AG04449 (cell line): ENCODE results near the gene DRAM1.

Experiments
- CTCF ChIA-PET: fragments of 350-600 bp; formaldehyde crosslinking; extraction: SDS; loops from one replicate; lab custom pipeline; 2021; ENCODE audit warnings: antibody characterized with exemption; lab: Yijun Ruan, JAX
- POLR2A ChIA-PET: fragments of 400-600, 350-600 bp; formaldehyde crosslinking; extraction: SDS; loops from one replicate; lab custom pipeline; 2020; ENCODE audit warnings: antibody characterized with exemption, inconsistent platforms; lab: Yijun Ruan, JAX
- DNase-seq: peaks from one replicate; pipeline ENCODE4 v3.0.0-alpha.2; 2010; ENCODE audit warnings: low read depth, low spot score
- H3K4me3 ChIP-seq: 2 replicates; pipeline ENCODE4 v1.5.1; 2011; ENCODE audit warnings: low read depth, mild to moderate bottlenecking, control low read depth, low read length
- TF ChIP-seq, protein P1 (sequence below): IDR thresholded peaks from one replicate; pipeline ENCODE4 v1.5.1; 2011; ENCODE audit warnings: mild to moderate bottlenecking, moderate library complexity, low read length, control low read depth, inconsistent platforms; ENCODE audit not compliant: insufficient read depth; ENCODE audit errors: missing control alignments

Gene DRAM1

GRCh38 chr12:101945369-101946232, 68.2 kb downstream of the DRAM1 start:
- TF ChIP-seq, protein P1, sequence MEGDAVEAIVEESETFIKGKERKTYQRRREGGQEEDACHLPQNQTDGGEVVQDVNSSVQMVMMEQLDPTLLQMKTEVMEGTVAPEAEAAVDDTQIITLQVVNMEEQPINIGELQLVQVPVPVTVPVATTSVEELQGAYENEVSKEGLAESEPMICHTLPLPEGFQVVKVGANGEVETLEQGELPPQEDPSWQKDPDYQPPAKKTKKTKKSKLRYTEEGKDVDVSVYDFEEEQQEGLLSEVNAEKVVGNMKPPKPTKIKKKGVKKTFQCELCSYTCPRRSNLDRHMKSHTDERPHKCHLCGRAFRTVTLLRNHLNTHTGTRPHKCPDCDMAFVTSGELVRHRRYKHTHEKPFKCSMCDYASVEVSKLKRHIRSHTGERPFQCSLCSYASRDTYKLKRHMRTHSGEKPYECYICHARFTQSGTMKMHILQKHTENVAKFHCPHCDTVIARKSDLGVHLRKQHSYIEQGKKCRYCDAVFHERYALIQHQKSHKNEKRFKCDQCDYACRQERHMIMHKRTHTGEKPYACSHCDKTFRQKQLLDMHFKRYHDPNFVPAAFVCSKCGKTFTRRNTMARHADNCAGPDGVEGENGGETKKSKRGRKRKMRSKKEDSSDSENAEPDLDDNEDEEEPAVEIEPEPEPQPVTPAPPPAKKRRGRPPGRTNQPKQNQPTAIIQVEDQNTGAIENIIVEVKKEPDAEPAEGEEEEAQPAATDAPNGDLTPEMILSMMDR = no peak
- POLR2A ChIA-PET = no interaction called here
- H3K4me3 ChIP-seq = no peak overlapping the region
- no peak for DNase-seq
- CTCF ChIA-PET = interaction anchor here (1.2 to 1.7 kb wide), 3 partner anchors 9 to 538 kb away, joined by 3 to 5 read pairs (median 5); no protein-coding TSS in a partner anchor

- TF ChIP-seq, protein P1 = no peak
- H3K4me3 ChIP-seq = no peak overlapping the region
- CTCF ChIA-PET = interaction anchor here (1.3 kb wide), 1 partner anchor 9 kb away, joined by 3 read pairs; no protein-coding TSS in a partner anchor
- POLR2A ChIA-PET = no interaction called here
- DNase-seq = no peak
These were observed 68.8 kb downstream of the DRAM1 start for GRCh38 chr12:101946233-101946611.

GRCh38 chr12:101947316-101947715, 69.9 kb downstream of the DRAM1 start:
- no peak for DNase-seq
- no peak overlapping the region for H3K4me3 ChIP-seq
- CTCF ChIA-PET = interaction anchor here (5.3 kb wide), 1 partner anchor 8 kb away, joined by 24 read pairs; no protein-coding TSS in a partner anchor
- TF ChIP-seq, protein P1 = no peak
- POLR2A ChIA-PET = no interaction called here

GRCh38 chr12:101948365-101948764, 71.0 kb downstream of the DRAM1 start:
- DNase-seq = no peak
- H3K4me3 ChIP-seq = no peak overlapping the region
- TF ChIP-seq, protein P1 = no peak
- POLR2A ChIA-PET = no interaction called here
- CTCF ChIA-PET = interaction anchor here (0.6 to 5.3 kb wide), 2 partner anchors 9 to 61 kb away, joined by 3 to 24 read pairs; no protein-coding TSS in a partner anchor

DNA sequence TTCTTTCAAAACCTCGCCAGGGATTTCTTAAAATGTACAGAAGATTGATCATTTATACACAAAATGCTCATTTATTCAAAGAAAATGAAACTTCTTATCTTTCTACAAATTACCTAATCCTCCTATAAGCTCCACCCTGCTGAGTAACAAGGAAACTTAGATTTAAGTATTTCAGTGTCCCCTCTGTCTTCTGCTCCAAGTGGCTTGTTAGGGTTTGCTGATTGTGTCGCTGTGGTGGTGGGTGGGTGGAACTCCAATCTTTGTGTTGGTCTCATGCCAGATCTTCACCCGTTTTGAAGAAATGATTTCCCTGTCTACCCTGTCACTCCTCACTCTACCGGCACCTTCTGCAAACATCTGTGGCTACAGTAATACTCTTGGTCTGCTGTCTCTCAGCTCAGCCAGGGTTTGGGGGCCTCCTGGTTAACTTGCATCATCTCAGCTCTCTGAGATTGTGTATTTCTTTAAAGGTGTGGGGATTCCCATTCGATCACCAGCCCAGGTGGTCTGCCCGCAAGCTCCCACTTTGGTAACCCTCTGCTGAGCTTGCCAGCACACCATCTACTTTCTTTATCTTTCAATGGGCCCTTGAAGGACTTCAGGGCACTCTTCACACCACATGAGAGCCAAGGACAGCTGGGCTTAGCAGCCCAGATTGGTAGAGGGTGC, 73.8 kb downstream of the DRAM1 start:
- TF ChIP-seq, protein P1 = no peak
- no peak overlapping the region for H3K4me3 ChIP-seq
- CTCF ChIA-PET = interaction anchor here (0.8 to 5.3 kb wide), 3 partner anchors 8 to 534 kb away, joined by 3 to 24 read pairs (median 4); no protein-coding TSS in a partner anchor
- DNase-seq = no peak
- POLR2A ChIA-PET = no interaction called here

- ChIA-PET POLR2A (no interaction called here), CTCF (interaction anchor here (1.1 kb wide), 1 partner anchor 14 kb away, joined by 3 read pairs; no protein-coding TSS in a partner anchor)
- DNase-seq = no peak
- H3K4me3 ChIP-seq = no peak overlapping the region
- TF ChIP-seq, protein P1 = no peak
These were observed 76.7 kb downstream of the DRAM1 start for GRCh38 chr12:101954113-101954512.
